Sigmoid colon (tissue), 7 donors: ENCODE results near the gene HIGD1A. TPM values are rescaled to one million over a fixed set of nuclear protein-coding genes. Genes with fewer than 3 reads are reported as not detected.

Source experiments
- DNase-seq: peaks from one replicate; pipeline ENCODE4 v3.0.0-alpha.2; 2019
- H3K27ac ChIP-seq, 4 donors: fragments of 200-600 bp; sonication (generic); one replicate each; pipeline ENCODE4 v1.5.1; 2016 to 2019; ENCODE audit warnings: mild to moderate bottlenecking in 1 of 4
- H3K27me3 ChIP-seq, 3 donors: fragments of 200-600 bp; sonication (generic); one replicate each; pipeline ENCODE4 v1.5.1; 2019; ENCODE audit warnings: mild to moderate bottlenecking in 1 of 3
- H3K36me3 ChIP-seq, 4 donors: fragments of 200-600 bp; sonication (generic); one replicate each; pipeline ENCODE4 v1.5.1; 2016 to 2019
- H3K4me1 ChIP-seq, 4 donors: fragments of 200-600 bp; sonication (generic); one replicate each; pipeline ENCODE4 v1.5.1; 2017 to 2019
- H3K4me3 ChIP-seq, 4 donors: fragments of 200-600 bp; sonication (generic); one replicate each; pipeline ENCODE4 v1.5.1; 2017 to 2019; ENCODE audit warnings: mild to moderate bottlenecking in 2 of 4, moderate library complexity in 1 of 4
- H3K9me3 ChIP-seq, 4 donors: fragments of 200-600 bp in 3 of 4; sonication (generic) in 3 of 4; one replicate each; pipeline versions ENCODE4 v1.5.1 to v1.6.1; 2013 to 2019
- EP300 ChIP-seq, 4 donors: sonication (generic); formaldehyde crosslinking; IDR thresholded peaks; one replicate each; pipeline ENCODE4 v1.6.1; 2017; ENCODE audit warnings: antibody characterized with exemption in 4 of 4
- POLR2A ChIP-seq, 2 donors: fragments of 450-650 bp; IDR thresholded peaks; one replicate each; pipeline ENCODE4 v1.6.1; 2016; ENCODE audit warnings: antibody characterized with exemption in 2 of 2, mild to moderate bottlenecking in 2 of 2, moderate library complexity in 2 of 2
- POLR2AphosphoS5 ChIP-seq, 4 donors: sonication (generic); formaldehyde crosslinking; IDR thresholded peaks; one replicate each; pipeline ENCODE4 v1.6.1; 2017; ENCODE audit warnings: antibody characterized with exemption in 4 of 4
- WGBS, 2 donors: extraction: QIAGEN DNeasy Blood & Tissue Kit; methylation state at CpG; one replicate each; pipeline ENCODE4 v1.1.7; 2013; 5-methylcytosine and 5-hydroxymethylcytosine counted together
- intact Hi-C: fragments of 100-400 bp; cut with DNase I; formaldehyde crosslinking; loops from one replicate; pipeline ENCODE4 v1.15.1; 2023
- polyA plus RNA-seq, 3 donors: library from polyadenylated mRNA; stranded (reverse); fragments of 200-250 nt; gene quantifications; one replicate each; pipeline ENCODE4 v1.2.3, GENCODE V29; 2013
- total RNA-seq, 4 donors: library from RNA; depleted of rRNA; stranded (reverse); fragments of >200 nt; gene quantifications; one replicate each; pipeline ENCODE4 v1.1.0, GENCODE V29; 2016
- TF ChIP-seq, protein P1 (sequence below), 4 experiments: fragments of 450-650 bp in 3 of 4; fragments of 200-600 bp in 1 of 4; IDR thresholded peaks; one replicate each; pipeline ENCODE4 v1.5.1; 2016 to 2019; ENCODE audit warnings: antibody characterized with exemption in 4 of 4, mild to moderate bottlenecking in 3 of 4, moderate library complexity in 2 of 4
- donor health status: healthy with polysubstance abuse.
- donor health status: Bipolar disorder and iron deficiency.
- donor health status: healthy.

The HIGD1A gene
- total RNA-seq (100 to 1,000 TPM; 127 to 272 (median 176) TPM), polyA plus RNA-seq (1,000 to 10,000 TPM in 1 of 3 donors, 100 to 1,000 TPM in 2; 314 to 1,597 (median 947) TPM)

- Histone ChIP-seq H3K36me3 (no peaks in the 10 kb centered on the region), H3K4me3 (peak within 1 kb of the TSS; percentile 69 to 80 (median 80)), H3K4me1 (peaks cover 0 to 45% (median 33%) of the 10 kb centered on the region in 4 donors), H3K27me3 (no peaks in the 10 kb centered on the region), H3K9me3 (no peaks in the 10 kb centered on the region), H3K27ac (peak within 1 kb of the TSS; percentile 94 to 99 (median 96))
- intact Hi-C loops, result loop anchor here (2.0 kb wide), 1 partner anchor 77 kb away; no protein-coding TSS in a partner anchor
- TF ChIP-seq POLR2A (IDR thresholded peaks at IDR 0.05) (peak; percentile 96 to 97), EP300 (IDR thresholded peaks at IDR 0.05) (no peak), POLR2AphosphoS5 (IDR thresholded peaks at IDR 0.05) (peak; percentile 97 to 99 (median 98))
- TF ChIP-seq, protein P1, sequence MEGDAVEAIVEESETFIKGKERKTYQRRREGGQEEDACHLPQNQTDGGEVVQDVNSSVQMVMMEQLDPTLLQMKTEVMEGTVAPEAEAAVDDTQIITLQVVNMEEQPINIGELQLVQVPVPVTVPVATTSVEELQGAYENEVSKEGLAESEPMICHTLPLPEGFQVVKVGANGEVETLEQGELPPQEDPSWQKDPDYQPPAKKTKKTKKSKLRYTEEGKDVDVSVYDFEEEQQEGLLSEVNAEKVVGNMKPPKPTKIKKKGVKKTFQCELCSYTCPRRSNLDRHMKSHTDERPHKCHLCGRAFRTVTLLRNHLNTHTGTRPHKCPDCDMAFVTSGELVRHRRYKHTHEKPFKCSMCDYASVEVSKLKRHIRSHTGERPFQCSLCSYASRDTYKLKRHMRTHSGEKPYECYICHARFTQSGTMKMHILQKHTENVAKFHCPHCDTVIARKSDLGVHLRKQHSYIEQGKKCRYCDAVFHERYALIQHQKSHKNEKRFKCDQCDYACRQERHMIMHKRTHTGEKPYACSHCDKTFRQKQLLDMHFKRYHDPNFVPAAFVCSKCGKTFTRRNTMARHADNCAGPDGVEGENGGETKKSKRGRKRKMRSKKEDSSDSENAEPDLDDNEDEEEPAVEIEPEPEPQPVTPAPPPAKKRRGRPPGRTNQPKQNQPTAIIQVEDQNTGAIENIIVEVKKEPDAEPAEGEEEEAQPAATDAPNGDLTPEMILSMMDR (IDR thresholded peaks at IDR 0.05), result no peak
- 0 to 1% methylated on average over 63 of the region's 63 CpGs for WGBS, 2 donors
- DNase-seq, result peak; percentile 98
Observed at GRCh38 chr3:42804106-42804830, at the start of gene HIGD1A. HIGD1A (minus strand) TSS chr3:42804490; CDS start chr3:42794253, 10,237 bp downstream.

DNA sequence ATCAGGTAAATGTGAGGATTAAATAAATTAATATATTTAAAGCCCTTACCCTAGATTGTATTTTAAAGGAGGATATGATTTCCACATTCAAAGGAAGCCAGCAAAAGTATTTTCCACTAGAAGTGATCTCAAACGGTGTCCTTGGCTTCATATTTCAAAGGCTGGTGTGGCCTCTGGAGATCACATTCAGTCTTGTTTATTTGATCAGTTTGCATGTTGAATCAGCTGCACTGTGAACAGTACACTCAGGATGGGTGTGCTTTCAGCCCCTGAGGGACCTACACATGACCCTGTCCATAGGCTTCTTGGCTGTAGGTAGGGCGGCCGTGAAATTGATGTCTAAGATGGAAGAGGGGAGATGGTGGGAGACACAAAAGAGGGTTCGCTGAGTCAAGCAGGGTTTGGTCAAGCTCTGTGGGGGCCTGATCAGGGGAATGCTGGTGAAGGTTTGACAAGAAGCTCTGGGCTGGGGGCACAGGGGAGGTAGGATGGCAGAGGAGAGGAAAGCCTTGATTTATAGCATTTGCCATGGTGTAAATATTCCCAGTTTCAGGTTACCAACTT lies 49.5 kb upstream of the HIGD1A start:
- Histone ChIP-seq H3K36me3 (no peaks in the 10 kb centered on the region), H3K27ac (no peak overlapping the region), H3K4me3 (no peak overlapping the region), H3K27me3 (no peaks in the 10 kb centered on the region), H3K4me1 (no peaks in the 10 kb centered on the region), H3K9me3 (no peaks in the 10 kb centered on the region)
- DNase-seq, result no peak
- WGBS, 2 donors, result 83 to 88% methylated on average over 4 of the region's 4 CpGs
- intact Hi-C loops, result no loop called here
- TF ChIP-seq POLR2A (IDR thresholded peaks at IDR 0.05), result no peak
- TF ChIP-seq, protein P1 (IDR thresholded peaks at IDR 0.05), result no peak
- TF ChIP-seq POLR2AphosphoS5 (IDR thresholded peaks at IDR 0.05), result no peak
- no peak for TF ChIP-seq EP300 (IDR thresholded peaks at IDR 0.05)

- DNase-seq, result no peak
- Histone ChIP-seq H3K27me3 (no peaks in the 10 kb centered on the region), H3K4me1 (no peaks in the 10 kb centered on the region), H3K36me3 (no peaks in the 10 kb centered on the region), H3K9me3 (no peaks in the 10 kb centered on the region), H3K4me3 (no peak overlapping the region), H3K27ac (peak overlapping the region in 1 of 4 donors; percentile 42)
- 76 to 85% methylated on average over 1 of the region's 1 CpG for WGBS, 2 donors
- intact Hi-C loops, result no loop called here
- TF ChIP-seq, protein P1 (IDR thresholded peaks at IDR 0.05), result no peak
- TF ChIP-seq EP300 (IDR thresholded peaks at IDR 0.05), result no peak
- TF ChIP-seq POLR2A (IDR thresholded peaks at IDR 0.05), result no peak
- no peak for TF ChIP-seq POLR2AphosphoS5 (IDR thresholded peaks at IDR 0.05)
Observed at GRCh38 chr3:42853056-42853455, 48.8 kb upstream of the HIGD1A start.

- DNase-seq, result no peak
- no peaks in the 10 kb centered on the region for H3K9me3 ChIP-seq
- H3K27me3 ChIP-seq, result no peaks in the 10 kb centered on the region
- H3K4me3 ChIP-seq, result no peak overlapping the region
- 43 to 52% methylated on average over 2 of the region's 2 CpGs for WGBS, 2 donors
- H3K4me1 ChIP-seq, result peaks cover 0 to 4% (median 0%) of the 10 kb centered on the region in 4 donors
- no peak for TF ChIP-seq POLR2A (IDR thresholded peaks at IDR 0.05)
- no peak for TF ChIP-seq POLR2AphosphoS5 (IDR thresholded peaks at IDR 0.05)
- no peak for TF ChIP-seq EP300 (IDR thresholded peaks at IDR 0.05)
- TF ChIP-seq, protein P1 (IDR thresholded peaks at IDR 0.05), result no peak
- H3K36me3 ChIP-seq, result no peaks in the 10 kb centered on the region
- intact Hi-C loops, result no loop called here
- peak overlapping the region in 1 of 4 donors; percentile 42 for H3K27ac ChIP-seq
Observed at GRCh38 chr3:42852441-42852840, 48.2 kb upstream of the HIGD1A start.
